ENCODE results near the gene SAAL1. TPM values are rescaled to one million over a fixed set of nuclear protein-coding genes. Genes with fewer than 3 reads are reported as not detected.

Gene SAAL1
- total RNA-seq, 1 experiment from 2014 or later = 35.6 TPM

DNA sequence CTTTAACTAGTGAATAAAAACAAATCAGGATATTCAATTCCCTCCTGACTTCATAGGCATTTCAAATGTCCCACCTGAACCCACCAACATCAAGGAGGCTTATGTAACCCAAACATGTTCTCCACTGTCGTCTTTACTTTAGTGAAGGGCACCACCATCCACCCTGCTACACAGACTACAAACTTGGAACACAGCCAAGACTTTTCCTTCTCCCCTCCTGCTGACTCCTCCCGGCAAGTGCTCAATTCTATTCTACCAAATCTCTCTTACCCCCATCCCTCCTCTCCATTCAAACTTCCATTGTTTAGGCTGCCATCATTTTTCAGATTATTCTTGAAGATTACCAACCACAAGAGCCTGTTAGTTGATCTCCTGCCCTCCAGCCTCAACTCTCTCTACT lies 24.3 kb downstream of the SAAL1 start:
- DNase-seq (ENCODE audit: low read depth) = no peak

DNA sequence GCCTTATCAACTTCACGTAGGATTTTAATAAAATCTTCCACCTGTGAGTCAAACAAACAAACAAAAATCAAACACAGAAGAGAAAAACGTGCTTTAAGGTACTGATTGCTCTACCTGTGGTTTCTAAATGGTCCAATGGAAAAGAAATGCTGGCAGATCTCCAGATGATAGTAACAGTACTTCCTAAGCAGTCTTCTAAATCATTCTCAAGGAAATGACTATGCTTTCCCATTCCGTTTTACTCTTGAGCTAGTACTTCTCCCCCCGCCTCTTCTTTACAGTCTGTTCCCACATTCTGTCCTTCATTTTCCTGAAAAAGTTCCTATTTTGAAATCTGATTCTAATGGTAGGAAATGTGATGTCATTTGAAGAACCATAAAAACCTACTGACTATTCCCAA lies 25.4 kb downstream of the SAAL1 start:
- DNase-seq (ENCODE audit: low read depth) = peak; percentile 17

DNA sequence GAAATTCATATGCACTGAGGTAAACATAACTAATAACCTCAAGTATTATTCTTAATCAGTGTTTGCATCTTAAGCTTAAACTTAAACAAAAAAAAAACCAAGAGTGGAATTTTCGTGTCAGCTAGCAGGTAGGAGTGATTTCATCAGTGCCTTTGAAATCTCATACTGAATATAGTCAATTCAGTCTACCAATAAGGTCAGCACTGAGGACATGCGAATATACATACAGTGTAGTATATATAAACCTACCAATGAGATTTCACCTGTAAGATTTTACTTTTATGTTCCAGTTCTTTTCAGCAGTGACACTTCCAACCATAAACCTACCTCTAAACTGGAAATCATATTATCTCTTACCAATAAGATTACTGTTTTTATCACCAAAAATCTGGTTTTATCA lies 27.0 kb downstream of the SAAL1 start:
- DNase-seq (ENCODE audit: low read depth) = no peak

DNA sequence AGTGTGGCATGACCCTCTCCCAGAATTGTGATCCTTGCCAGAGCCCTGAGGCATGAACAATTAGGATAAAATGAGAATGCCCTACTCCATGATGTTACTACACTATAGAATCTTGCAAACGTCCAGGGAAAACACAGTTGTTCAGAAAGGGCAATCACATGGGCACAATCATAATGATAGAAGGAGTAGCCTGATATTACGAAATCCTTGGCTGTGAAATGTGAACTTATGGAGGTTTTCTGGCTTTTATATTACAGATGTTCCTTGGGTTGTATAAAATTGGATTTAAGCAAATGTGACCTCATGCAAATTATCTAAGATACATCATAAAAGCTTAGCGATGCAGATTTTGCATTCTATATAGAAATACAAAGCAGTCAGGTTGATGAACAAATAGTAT lies 30.4 kb downstream of the SAAL1 start:
- DNase-seq (ENCODE audit: low read depth) = no peak

DNA sequence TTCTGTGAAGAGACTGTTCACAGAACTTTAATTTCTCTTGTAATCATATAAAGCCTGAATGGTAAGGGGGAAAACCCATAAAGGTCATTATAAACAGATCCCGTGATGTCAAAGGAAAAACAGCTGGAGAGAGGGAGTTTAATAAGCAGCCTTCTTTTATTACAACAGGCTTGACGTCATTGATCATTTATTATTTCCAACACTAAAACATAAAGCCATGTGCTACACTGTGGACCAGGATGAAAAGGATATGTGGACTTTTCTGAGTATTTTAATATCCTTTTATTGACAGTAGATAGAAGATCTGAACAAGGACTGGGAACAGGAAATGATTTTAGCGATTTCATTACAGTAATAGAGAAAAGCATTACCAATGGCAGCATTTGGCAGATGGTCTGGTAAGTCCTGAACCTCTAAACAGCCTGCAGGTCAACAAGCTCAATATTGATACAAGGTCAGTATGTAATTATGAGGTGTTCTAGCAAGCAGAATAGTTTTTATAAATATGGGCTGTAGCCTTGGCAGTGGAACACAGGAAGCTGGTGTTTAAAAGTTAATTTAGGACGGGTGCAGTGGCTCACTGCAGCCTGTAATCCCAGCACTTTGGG lies 34.7 kb downstream of the SAAL1 start:
- DNase-seq (ENCODE audit: low read depth) = no peak

DNA sequence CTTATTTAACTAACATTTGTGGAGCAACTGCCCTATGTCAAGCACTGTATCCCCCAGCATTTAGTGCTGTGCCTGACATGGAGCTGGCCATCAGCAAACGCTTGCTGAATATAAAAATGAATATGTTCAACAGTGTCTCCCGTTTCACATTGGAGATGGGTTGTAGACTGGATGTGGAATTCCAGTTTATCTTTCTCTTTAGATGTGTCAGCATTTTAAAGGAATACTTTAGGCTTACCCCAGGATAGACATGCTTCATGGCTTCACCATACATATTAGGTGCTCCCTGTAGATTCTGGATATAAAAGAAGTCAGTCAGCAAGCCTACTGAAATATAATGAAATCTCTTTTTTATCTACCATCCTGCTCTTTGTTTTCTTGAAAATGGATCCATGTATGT lies 38.5 kb downstream of the SAAL1 start:
- no peak for DNase-seq (ENCODE audit: low read depth)

DNA sequence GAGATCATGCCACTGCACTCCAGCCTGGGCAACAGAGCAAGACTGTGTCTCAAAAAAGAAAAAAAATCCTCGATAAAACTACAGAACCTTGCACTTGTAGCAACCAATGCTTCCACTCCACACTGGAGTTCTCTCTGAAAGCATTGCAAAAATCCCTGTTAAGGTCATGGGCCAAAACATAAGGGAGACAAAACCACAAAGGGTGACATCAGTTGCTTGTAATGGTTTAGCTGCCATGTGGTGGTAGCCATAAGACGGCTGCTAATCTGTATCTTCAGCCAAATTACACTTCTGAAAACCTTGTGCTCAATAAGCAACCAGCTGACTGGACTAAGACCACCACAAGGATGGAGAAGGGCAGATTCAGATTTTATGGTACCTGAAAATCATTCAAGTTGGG lies 39.3 kb downstream of the SAAL1 start:
- DNase-seq (ENCODE audit: low read depth) = peak; percentile 43

DNA sequence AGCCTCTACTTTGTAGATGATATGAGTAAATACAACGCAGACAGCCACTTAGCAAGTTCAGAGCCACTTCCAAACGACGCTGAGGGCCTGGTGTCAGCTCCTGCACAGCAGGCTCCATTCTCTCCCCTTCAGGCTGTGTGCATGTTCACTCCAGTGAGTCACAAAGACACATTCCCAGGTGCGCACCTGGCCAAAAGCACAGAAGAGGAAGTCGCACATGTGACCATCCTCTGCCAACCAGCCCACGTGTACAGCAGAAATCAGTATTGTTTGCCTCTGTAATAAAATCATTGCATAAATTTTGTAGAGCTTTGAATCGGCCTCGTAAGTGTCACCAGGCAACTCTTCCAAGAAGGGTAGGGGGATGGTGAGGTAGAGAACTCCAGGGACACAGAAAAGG lies 40.3 kb downstream of the SAAL1 start:
- no peak for DNase-seq (ENCODE audit: low read depth)

DNA sequence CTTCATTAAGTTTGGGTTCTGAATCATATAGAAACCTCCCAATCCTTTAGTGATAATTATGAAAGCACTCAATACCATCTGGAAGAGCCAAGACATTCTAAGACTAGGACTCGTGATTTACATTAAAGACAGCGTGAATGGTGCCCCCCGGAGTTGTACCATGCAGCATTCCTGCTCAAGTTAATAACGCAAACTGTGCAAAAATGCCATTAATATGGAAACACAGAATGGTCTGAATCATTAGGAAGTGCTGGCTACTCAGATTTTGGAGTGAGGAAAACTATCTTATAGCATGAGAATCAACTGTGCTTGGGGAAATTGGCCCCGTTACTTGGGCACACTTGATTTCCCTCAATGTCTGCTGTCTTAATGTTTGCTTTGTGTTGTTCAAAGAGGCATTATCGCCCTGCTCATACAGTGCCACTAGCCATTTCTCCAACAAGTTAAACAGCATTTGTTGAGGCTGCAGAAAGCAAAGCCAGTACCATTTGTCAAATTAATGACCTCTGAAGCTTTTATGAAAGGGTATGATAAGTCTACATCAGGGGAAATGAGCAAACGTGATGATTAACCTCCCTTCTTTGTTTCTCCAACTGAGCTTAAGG lies 41.3 kb downstream of the SAAL1 start:
- DNase-seq (ENCODE audit: low read depth) = no peak

DNA sequence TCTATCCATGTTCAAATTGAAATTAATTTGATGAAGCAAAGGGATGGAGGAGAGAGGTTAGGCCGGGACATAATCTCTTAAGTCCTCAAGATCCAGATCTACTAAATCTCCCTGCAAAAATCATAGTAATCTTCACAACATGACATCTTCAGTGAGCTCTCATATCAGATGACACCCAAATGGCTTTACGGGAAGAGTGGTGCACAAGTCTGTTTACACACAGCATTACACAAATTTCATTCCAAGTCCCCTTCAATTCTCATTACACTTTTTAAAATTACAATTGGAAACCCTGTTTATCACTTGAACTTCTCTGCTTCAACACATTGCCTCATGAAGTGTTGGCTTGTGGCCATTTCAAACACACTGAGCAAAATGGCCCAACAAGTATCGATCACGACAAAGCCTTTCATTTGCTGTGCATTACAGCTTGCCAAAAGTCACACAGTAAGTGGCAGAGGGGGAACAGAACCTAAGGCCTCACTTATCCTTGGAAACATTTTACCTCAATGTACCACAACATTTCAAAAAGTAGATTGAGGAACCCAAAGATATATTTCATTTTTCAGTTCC lies 41.9 kb downstream of the SAAL1 start:
- DNase-seq (ENCODE audit: low read depth) = no peak

DNA sequence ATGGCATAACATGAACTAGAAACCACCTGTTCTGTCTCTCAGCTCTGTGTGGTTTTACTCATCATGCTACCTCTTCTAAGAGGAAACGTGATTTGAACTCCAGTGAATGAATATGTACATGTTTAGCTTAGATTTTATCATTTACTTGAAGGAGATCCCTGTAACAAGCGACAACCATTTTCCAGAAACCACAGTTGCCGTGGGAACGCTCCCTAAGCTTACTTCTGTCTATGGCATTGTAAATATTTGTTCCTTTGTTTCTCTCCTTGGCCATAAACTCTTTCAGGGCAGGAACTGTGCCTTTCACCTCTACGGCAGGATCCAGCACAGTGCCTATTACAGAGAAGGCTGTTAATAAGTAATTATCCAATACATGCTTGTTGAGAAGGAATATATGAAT lies 42.8 kb downstream of the SAAL1 start:
- peak; percentile 59 for DNase-seq (ENCODE audit: low read depth)

DNA sequence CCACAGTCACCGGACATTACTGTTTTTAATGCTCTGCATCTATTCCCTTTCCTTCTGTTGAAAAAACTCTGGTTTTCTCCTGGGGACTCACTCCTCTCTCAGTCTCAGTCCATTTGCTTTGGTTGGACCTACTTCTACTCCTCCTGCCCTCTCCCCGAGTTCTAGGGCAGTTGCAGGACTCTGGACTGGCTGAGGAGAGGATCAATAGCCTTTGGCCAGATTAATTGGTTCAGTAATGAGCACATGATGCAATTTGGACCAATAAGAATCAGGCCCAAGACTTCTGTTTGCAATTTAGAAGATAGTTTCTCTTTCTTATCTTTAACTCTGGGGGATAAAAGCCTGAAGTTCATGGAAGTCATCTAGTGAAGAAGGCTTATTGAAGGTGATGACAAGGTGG lies 44.5 kb downstream of the SAAL1 start:
- DNase-seq (ENCODE audit: low read depth) = no peak

DNA sequence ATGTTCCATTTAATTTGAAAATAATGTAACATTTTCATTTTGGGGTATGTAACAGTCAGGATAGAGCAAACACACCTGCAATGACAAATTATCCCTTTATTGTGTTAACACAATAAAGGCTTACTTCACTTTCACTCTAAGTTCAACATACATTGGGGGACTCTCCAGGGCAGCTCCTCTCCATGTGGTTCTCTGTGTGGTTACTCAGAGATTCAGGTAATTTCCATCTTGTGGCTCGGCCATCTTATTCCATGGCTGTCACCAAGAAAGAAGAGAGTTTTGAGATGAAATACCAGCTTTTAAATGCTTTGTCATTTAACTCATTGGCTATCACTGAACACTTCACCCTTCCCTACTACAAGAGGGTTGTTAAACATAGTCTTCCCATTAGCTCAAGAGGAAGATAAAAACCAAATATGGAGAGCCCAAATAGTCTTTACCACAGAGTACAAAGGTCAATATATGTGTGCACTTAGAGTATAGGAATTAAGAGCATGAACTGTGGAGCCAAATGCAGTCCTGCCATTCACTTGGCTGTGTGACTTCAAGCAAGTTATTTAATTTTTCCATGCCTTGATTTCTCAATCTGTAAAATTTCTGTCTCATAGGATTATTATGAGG lies 49.2 kb downstream of the SAAL1 start:
- no peak for DNase-seq (ENCODE audit: low read depth)

DNA sequence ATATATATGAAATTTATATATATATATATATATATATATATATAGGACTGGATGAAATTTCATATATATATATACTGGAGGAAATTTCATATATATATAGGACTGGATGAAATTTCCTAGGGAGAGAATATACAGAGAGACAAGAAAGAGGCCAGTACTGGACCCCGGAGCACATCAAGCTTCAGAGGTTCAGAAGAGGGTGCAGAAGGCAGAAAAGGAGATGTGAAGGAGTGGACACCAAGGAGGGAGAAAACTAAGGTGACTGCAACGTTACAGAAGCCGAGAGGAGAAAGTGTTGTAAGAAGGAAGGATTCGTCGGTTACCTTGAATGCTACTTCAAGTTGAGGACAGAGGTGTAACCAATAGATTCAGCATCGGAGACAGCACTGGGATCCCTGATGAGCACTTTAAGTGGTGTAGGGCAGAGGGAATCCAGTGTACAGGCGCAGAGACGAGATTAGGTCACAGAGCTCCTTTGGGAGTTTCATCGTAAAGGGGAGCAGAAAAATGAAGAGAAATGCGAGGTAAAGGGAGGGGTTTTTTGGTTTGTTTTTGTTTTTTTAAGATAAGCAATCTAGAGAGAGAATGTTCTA lies 51.3 kb downstream of the SAAL1 start:
- DNase-seq (ENCODE audit: low read depth) = no peak

DNA sequence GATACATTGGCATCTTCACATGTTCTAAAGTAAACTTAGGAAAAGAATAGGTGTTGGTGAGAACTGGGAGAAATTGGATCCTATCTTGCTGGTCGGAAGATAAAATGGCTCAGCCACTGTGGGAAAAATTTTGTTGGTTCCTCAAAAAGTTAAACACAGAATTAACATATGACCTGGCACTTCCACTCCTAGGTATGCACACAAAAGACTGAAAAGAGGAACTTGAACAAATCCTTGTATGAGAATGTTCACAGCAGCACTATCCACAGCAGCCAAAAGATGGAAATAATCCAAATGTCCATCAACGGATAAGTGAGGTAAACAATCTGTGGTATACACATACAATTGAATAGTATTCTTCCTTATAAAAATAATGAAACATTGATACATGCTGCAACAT lies 55.0 kb downstream of the SAAL1 start:
- DNase-seq (ENCODE audit: low read depth) = no peak

DNA sequence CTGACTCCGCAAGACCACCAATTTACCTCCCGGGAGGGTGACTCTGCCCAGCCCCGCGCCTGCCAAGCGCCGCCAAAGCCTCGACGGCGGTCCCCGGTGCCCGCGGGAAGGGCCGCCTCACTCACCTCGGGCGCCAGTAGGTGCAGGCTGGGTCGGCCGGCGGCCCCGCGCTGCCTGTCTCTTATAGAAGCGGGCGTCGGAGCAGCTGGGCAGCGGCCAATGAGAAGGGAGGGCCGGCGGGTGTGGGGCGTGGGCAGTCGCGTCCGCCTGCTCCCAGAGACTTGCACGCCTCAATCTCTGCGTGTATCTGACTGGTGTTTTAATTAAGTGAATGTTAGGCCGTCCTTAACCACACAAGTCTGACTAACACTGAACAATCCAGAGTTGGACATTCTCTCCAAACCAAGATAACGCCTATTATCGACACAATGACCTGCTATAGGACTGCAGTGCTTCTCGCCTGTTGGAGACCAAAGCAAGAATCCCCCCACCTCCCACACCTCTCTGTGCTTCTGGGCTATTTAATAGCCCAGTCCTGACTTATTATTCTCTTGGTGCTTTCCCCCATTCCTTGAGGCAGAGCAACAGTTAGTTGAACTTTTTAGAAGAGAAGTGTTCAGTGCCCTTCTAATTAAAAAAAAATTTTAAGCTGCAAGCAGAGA lies 59.6 kb downstream of the SAAL1 start, which contains the start of gene TPH1:
TPH1 (minus strand) TSS at position 154 of the 662 bp plus-strand sequence. CDS start 5,507 bp downstream, outside the sequence.
- DNase-seq (ENCODE audit: low read depth) = peak; percentile 65

DNA sequence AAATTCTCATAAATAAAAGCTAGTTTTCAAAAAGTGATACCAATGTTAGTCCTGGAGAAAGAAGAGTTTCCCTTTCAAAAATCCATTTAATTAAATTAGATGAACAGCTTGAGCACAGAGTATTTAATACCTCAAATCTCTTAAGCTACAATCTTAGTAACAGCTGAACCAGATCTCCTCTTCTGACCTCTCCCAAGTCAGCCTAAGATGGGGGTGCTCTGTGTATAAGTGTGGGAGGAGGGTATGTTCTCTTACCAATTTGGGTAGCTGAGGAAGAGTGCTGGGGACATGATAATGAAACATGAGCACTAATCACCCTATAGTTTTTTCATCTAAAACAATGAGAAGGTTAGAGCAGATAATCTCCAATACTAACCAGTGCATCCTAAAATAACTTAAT lies 69.4 kb downstream of the SAAL1 start:
- DNase-seq (ENCODE audit: low read depth) = no peak

Other genes starting within 250 kb of the SAAL1 start
- gene SERGEF, start 93.0 kb downstream of the SAAL1 start, total RNA-seq (2014; rRNA removed; shearing (Covaris generic)) = 28.5 and 32.2 TPM in 2 replicates
- gene TPH1, start 59.8 kb downstream of the SAAL1 start, total RNA-seq (2014; rRNA removed; shearing (Covaris generic)) = 0.64 TPM in 1 of 2 replicates, not detected in the other
- gene MRGPRX3, start 26.5 kb upstream of the SAAL1 start, total RNA-seq (2014; rRNA removed; shearing (Covaris generic)) = not detected in 2 replicates
- gene MRGPRX4, start 66.8 kb upstream of the SAAL1 start, total RNA-seq (2014; rRNA removed; shearing (Covaris generic)) = not detected in 2 replicates
- gene SAA4, start 130.7 kb upstream of the SAAL1 start, total RNA-seq (2014; rRNA removed; shearing (Covaris generic)) = not detected in 2 replicates
- 0.47 and 3.3 TPM in 2 replicates for gene SAA2, start 142.6 kb upstream of the SAAL1 start, total RNA-seq (2014; rRNA removed; shearing (Covaris generic))
- 0.57 and 3.0 TPM in 2 replicates for gene SAA1, start 160.2 kb upstream of the SAAL1 start, total RNA-seq (2014; rRNA removed; shearing (Covaris generic))
- gene HPS5, start 216.1 kb upstream of the SAAL1 start, total RNA-seq (2014; rRNA removed; shearing (Covaris generic)) = 18.8 and 30.0 TPM in 2 replicates
- gene GTF2H1, start 216.5 kb upstream of the SAAL1 start, total RNA-seq (2014; rRNA removed; shearing (Covaris generic)) = 56.0 and 75.4 TPM in 2 replicates

Measured in M059J (cell line).